SK-N-MC (cell line): ENCODE results near the gene CASQ2.

ENCODE experiments used
- EZH2 ChIP-seq: fragments of 200-600 bp; sonication (generic); IDR thresholded peaks from one replicate; pipeline ENCODE4 v1.6.1; 2017; ENCODE audit warnings: antibody characterized with exemption
- POLR2AphosphoS5 ChIP-seq: IDR thresholded peaks from 2 replicates; pipeline ENCODE4 v1.6.1; 2012; ENCODE audit warnings: mild to moderate bottlenecking, low read depth, low read length, borderline replicate concordance

- TF ChIP-seq POLR2AphosphoS5 (no peak), EZH2 (no peak)
These were observed 83.3 kb downstream of the CASQ2 start for GRCh38 chr1:115685029-115685705.
